H1 (cell line): ENCODE results near the gene TCAP.

ENCODE experiments used
- BACH1 ChIP-seq: IDR thresholded peaks from 2 replicates; pipeline ENCODE4 v1.6.1; 2012; ENCODE audit warnings: low read length, improper control_type of control experiment
- CEBPB ChIP-seq: IDR thresholded peaks from 2 replicates; pipeline ENCODE4 v1.6.1; 2012; ENCODE audit warnings: low read depth, low read length
- E2F6 ChIP-seq: IDR thresholded peaks from 2 replicates; pipeline ENCODE4 v1.6.1; 2012; ENCODE audit warnings: inconsistent platforms
- EP300 ChIP-seq, 2 experiments: IDR thresholded peaks; 1 replicate in 1 of 2; 2 replicates in 1 of 2; pipeline ENCODE4 v1.6.1; 2011 to 2012; ENCODE audit warnings: low read depth in 2 of 2, low read length in 2 of 2, mild to moderate bottlenecking in 2 of 2, borderline replicate concordance in 1 of 2, inconsistent platforms in 1 of 2, moderate library complexity in 1 of 2
- KDM1A ChIP-seq: fragments of 200-600, 300-600 bp; sonication (generic); IDR thresholded peaks from 2 replicates; pipeline ENCODE4 v1.7.1; 2016; ENCODE audit warnings: mild to moderate bottlenecking, low read length, borderline replicate concordance
- NRF1 ChIP-seq: IDR thresholded peaks from 2 replicates; pipeline ENCODE4 v1.6.1; 2011; ENCODE audit warnings: mild to moderate bottlenecking, low read depth, low read length, improper control_type of control experiment
- POLR2A ChIP-seq, 2 experiments: IDR thresholded peaks; 1 replicate in 1 of 2; 2 replicates in 1 of 2; pipeline ENCODE4 v1.6.1; 2011; ENCODE audit warnings: low read depth in 2 of 2, low read length in 2 of 2, mild to moderate bottlenecking in 2 of 2; ENCODE audit errors: control extremely low read depth in 1 of 2
- POLR2AphosphoS5 ChIP-seq: IDR thresholded peaks from 2 replicates; pipeline ENCODE4 v1.6.1; 2011; ENCODE audit warnings: low read depth, low read length
- RBBP5 ChIP-seq: IDR thresholded peaks from 2 replicates; pipeline ENCODE4 v1.7.1; 2012; ENCODE audit warnings: low read depth, mild to moderate bottlenecking, inconsistent platforms, low read length, moderate library complexity, borderline replicate concordance
- SAP30 ChIP-seq: fragments of 300-600 bp; sonication (generic); IDR thresholded peaks from 2 replicates; pipeline ENCODE4 v1.7.1; 2012; ENCODE audit warnings: low read length, moderate library complexity, mild to moderate bottlenecking, inconsistent platforms; ENCODE audit not compliant: insufficient read depth, insufficient replicate concordance
- SIN3A ChIP-seq, 2 experiments: IDR thresholded peaks in 1 of 2; conservative IDR thresholded peaks in 1 of 2; 2 replicates each; pipeline ENCODE4 v1.6.1; 2011 to 2012; ENCODE audit warnings: low read length in 2 of 2, improper control_type of control experiment in 1 of 2, low read depth in 1 of 2, mild to moderate bottlenecking in 1 of 2
- SP1 ChIP-seq: IDR thresholded peaks from 2 replicates; pipeline ENCODE4 v1.6.1; 2011; ENCODE audit warnings: low read depth, low read length
- SRF ChIP-seq: IDR thresholded peaks from 2 replicates; pipeline ENCODE4 v1.6.1; 2011; ENCODE audit warnings: mild to moderate bottlenecking, low read depth, low read length, moderate library complexity
- TF ChIP-seq, protein P1 (sequence below), 3 experiments: IDR thresholded peaks; 1 replicate in 2 of 3; 2 replicates in 1 of 3; pipeline versions ENCODE4 v1.5.1 to v1.6.1; 2011; ENCODE audit warnings: low read length in 3 of 3, mild to moderate bottlenecking in 3 of 3, inconsistent platforms in 2 of 3, low read depth in 1 of 3, moderate library complexity in 1 of 3; ENCODE audit not compliant: insufficient read depth in 1 of 3; ENCODE audit errors: control extremely low read depth in 1 of 3

DNA sequence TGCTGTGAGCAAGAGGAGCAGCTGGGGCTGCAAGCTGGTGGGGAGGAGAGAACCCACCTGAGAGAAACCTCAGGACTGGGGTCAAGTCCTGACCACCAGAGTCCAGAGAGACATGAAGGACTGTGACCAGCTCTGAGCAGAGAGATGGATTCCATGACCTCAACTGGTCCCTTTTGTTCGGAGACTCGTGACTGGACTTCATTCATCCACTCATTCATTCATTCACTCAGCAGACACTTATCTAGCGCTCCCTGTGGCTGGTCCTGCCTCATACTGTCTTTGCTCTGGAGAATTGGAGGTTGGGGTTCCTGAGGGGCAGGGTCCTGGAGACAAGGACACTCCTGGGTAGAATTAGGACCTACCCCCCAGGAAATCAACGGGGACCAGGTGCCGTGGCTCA, 38.8 kb downstream of the TCAP start:
- TF ChIP-seq, protein P1, sequence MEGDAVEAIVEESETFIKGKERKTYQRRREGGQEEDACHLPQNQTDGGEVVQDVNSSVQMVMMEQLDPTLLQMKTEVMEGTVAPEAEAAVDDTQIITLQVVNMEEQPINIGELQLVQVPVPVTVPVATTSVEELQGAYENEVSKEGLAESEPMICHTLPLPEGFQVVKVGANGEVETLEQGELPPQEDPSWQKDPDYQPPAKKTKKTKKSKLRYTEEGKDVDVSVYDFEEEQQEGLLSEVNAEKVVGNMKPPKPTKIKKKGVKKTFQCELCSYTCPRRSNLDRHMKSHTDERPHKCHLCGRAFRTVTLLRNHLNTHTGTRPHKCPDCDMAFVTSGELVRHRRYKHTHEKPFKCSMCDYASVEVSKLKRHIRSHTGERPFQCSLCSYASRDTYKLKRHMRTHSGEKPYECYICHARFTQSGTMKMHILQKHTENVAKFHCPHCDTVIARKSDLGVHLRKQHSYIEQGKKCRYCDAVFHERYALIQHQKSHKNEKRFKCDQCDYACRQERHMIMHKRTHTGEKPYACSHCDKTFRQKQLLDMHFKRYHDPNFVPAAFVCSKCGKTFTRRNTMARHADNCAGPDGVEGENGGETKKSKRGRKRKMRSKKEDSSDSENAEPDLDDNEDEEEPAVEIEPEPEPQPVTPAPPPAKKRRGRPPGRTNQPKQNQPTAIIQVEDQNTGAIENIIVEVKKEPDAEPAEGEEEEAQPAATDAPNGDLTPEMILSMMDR (IDR thresholded peaks at IDR 0.05; ENCODE audit: control extremely low read depth in 1 of 3, insufficient read depth in 1 of 3, low read depth in 1 of 3, low read length in 3 of 3): peak in 1 of 3 experiments; percentile 8; a peak in 1 of 4 replicates
- TF ChIP-seq CEBPB (no peak), POLR2AphosphoS5 (no peak), POLR2A (IDR thresholded peaks at IDR 0.05; ENCODE audit: control extremely low read depth in 1 of 2, low read depth in 2 of 2, low read length in 2 of 2) (no peak), NRF1 (no peak), KDM1A (no peak), SIN3A (conservative IDR thresholded peaks at IDR 0.05 in 1 of 2, IDR thresholded peaks at IDR 0.05 in 1 of 2; ENCODE audit: low read depth in 1 of 2, low read length in 2 of 2) (no peak), SAP30 (no peak), EP300 (IDR thresholded peaks at IDR 0.05; ENCODE audit: borderline replicate concordance in 1 of 2, low read depth in 2 of 2, low read length in 2 of 2) (no peak), SRF (no peak), E2F6 (no peak), RBBP5 (no peak), BACH1 (no peak), SP1 (no peak)
